GM13977 (cell line): Measurements from ENCODE around the gene COPA.

Experiments
- DNase-seq: peaks from one replicate; pipeline ENCODE4 v3.0.0; 2012; ENCODE audit warnings: low spot score
- CTCF ChIP-seq: IDR thresholded peaks from 2 replicates; pipeline ENCODE4 v1.5.1; 2012; ENCODE audit warnings: mild to moderate bottlenecking, control low read depth; ENCODE audit not compliant: insufficient read depth; ENCODE audit errors: extremely low read depth, missing control alignments
- in situ Hi-C: fragments of 300-500 bp; cut with MboI; formaldehyde crosslinking; loops from one replicate; pipeline ENCODE4 v1.12.0; 2022; ENCODE audit warnings: low sequenced_read_pairs, low pct_unique_long_range_greater_than_20kb, mixed read lengths, inconsistent platforms; ENCODE audit not compliant: unreplicated experiment

COPA gene

GRCh38 chr1:160282807-160283206, 60.2 kb downstream of the COPA start:
- no peak for DNase-seq
- no peak for TF ChIP-seq CTCF
- in situ Hi-C loops: no loop called here

- DNase-seq: no peak
- TF ChIP-seq CTCF: no peak
- in situ Hi-C loops: no loop called here
Measured at GRCh38 chr1:160277987-160278386, 65.1 kb downstream of the COPA start.

GRCh38 chr1:160277330-160277729, 65.7 kb downstream of the COPA start:
- TF ChIP-seq CTCF: no peak
- in situ Hi-C loops: no loop called here
- DNase-seq: no peak

- TF ChIP-seq CTCF: no peak
- no peak for DNase-seq
- in situ Hi-C loops: no loop called here
Measured at GRCh38 chr1:160271025-160271424, 72.0 kb downstream of the COPA start.

GRCh38 chr1:160267284-160267991, 75.6 kb downstream of the COPA start:
- no peak for TF ChIP-seq CTCF
- DNase-seq: no peak
- in situ Hi-C loops: no loop called here

- in situ Hi-C loops: no loop called here
- DNase-seq: no peak
- TF ChIP-seq CTCF: no peak
Measured at GRCh38 chr1:160264795-160265307, 78.2 kb downstream of the COPA start.
